ENCODE measurements around the gene ARCN1.

GRCh38 chr11:118530180-118530682 is 42.0 kb upstream of the ARCN1 start:
- TF ChIP-seq GATA2 (IDR thresholded peaks at IDR 0.05; ENCODE audit: low read depth, low read length) = no peak
- no peak for TF ChIP-seq GATA3 (IDR thresholded peaks at IDR 0.05; ENCODE audit: low read depth, low read length)
